ENCODE data around the gene PLA2G1B. TPM values are rescaled to one million over a fixed set of nuclear protein-coding genes. Genes with fewer than 3 reads are reported as not detected.

PLA2G1B gene
- total and polyA plus RNA-seq, 9 of the 15 experiments (the other 6 are each of a cell fraction or from before 2014, with no cell fraction given), result 1.4 TPM; not detected in 8

DNA sequence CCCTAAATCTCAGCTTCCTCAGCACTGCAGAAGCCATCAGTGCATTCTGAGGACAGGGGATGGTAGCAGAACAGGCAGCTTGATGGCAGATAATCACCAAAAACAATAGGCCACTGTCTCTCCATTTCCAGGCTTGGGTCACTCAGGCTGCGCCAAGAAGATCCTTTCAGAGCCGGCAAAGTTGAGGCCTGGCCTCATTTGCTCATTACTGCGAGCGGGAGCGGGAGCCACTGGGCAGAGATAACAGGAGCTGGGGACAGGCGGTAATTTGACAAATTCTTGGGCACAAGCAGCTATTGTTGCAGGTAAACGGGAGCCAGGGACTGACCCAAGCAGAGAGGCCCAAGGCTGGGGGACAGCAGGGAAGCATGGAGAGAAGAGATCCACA lies 39.3 kb upstream of the PLA2G1B start:
- Histone ChIP-seq H3K79me2 (ENCODE audit: control insufficient read depth, insufficient read depth, low read length) (no peaks in the 10 kb centered on the region), H4K20me1 (replicated peaks; ENCODE audit: control insufficient read depth, insufficient read depth, low read length) (peaks cover 34% of the 10 kb centered on the region), H3K36me3 (ENCODE audit: control insufficient read depth, insufficient read depth, low read length) (no peaks in the 10 kb centered on the region), H3K27ac (ENCODE audit: extremely low read depth, low read depth, low read length) (no peak overlapping the region), H3K9ac (ENCODE audit: insufficient read depth in 1 of 2, low read depth in 2 of 2, low read length in 2 of 2) (no peak overlapping the region), H2AFZ (ENCODE audit: low read depth, low read length) (no peak overlapping the region), H3K9me3 (replicated peaks; ENCODE audit: control insufficient read depth, insufficient read depth, low read depth, low read length) (no peaks in the 10 kb centered on the region), H3K27me3 (ENCODE audit: control insufficient read depth in 2 of 2, insufficient read depth in 2 of 2, low read length in 2 of 2) (peaks cover 54 to 82% of the 10 kb centered on the region in 2 experiments), H3K4me1 (replicated peaks in 1 of 2; ENCODE audit: control insufficient read depth in 2 of 2, insufficient read depth in 2 of 2, low read length in 2 of 2) (peaks cover 0 to 21% of the 10 kb centered on the region in 2 experiments; a peak in 2 of 5 replicates), H3K4me3 (no peak overlapping the region), H3K4me2 (ENCODE audit: insufficient read depth, low read length) (no peak overlapping the region), H3K9me1 (ENCODE audit: control insufficient read depth, insufficient read depth, low read length) (peaks cover 6% of the 10 kb centered on the region)
- ChIA-PET CTCF (ENCODE audit: low intra/inter-chr PET ratio) (no interaction called here), POLR2A (interaction anchor here (0.8 to 3.0 kb wide), 6 partner anchors 8 to 166 kb away, joined by 3 to 12 read pairs (median 4); partner anchors contain the start of gene RPLP0)
- intact Hi-C loops (cut with micrococcal nuclease) (no loop called here), in situ Hi-C loops (cut with MboI) (no loop called here)
- WGBS (ENCODE audit: insufficient coverage, low coverage, missing lambda C conversion rate), result 0% methylated on average over 7 of the region's 7 CpGs
- DNase-seq (ENCODE audit: extremely low read depth in 1 of 4, low spot score in 3 of 4) (no peak), ATAC-seq (peak; percentile 23), FAIRE-seq (no peak)
- TF ChIP-seq, protein P1, sequence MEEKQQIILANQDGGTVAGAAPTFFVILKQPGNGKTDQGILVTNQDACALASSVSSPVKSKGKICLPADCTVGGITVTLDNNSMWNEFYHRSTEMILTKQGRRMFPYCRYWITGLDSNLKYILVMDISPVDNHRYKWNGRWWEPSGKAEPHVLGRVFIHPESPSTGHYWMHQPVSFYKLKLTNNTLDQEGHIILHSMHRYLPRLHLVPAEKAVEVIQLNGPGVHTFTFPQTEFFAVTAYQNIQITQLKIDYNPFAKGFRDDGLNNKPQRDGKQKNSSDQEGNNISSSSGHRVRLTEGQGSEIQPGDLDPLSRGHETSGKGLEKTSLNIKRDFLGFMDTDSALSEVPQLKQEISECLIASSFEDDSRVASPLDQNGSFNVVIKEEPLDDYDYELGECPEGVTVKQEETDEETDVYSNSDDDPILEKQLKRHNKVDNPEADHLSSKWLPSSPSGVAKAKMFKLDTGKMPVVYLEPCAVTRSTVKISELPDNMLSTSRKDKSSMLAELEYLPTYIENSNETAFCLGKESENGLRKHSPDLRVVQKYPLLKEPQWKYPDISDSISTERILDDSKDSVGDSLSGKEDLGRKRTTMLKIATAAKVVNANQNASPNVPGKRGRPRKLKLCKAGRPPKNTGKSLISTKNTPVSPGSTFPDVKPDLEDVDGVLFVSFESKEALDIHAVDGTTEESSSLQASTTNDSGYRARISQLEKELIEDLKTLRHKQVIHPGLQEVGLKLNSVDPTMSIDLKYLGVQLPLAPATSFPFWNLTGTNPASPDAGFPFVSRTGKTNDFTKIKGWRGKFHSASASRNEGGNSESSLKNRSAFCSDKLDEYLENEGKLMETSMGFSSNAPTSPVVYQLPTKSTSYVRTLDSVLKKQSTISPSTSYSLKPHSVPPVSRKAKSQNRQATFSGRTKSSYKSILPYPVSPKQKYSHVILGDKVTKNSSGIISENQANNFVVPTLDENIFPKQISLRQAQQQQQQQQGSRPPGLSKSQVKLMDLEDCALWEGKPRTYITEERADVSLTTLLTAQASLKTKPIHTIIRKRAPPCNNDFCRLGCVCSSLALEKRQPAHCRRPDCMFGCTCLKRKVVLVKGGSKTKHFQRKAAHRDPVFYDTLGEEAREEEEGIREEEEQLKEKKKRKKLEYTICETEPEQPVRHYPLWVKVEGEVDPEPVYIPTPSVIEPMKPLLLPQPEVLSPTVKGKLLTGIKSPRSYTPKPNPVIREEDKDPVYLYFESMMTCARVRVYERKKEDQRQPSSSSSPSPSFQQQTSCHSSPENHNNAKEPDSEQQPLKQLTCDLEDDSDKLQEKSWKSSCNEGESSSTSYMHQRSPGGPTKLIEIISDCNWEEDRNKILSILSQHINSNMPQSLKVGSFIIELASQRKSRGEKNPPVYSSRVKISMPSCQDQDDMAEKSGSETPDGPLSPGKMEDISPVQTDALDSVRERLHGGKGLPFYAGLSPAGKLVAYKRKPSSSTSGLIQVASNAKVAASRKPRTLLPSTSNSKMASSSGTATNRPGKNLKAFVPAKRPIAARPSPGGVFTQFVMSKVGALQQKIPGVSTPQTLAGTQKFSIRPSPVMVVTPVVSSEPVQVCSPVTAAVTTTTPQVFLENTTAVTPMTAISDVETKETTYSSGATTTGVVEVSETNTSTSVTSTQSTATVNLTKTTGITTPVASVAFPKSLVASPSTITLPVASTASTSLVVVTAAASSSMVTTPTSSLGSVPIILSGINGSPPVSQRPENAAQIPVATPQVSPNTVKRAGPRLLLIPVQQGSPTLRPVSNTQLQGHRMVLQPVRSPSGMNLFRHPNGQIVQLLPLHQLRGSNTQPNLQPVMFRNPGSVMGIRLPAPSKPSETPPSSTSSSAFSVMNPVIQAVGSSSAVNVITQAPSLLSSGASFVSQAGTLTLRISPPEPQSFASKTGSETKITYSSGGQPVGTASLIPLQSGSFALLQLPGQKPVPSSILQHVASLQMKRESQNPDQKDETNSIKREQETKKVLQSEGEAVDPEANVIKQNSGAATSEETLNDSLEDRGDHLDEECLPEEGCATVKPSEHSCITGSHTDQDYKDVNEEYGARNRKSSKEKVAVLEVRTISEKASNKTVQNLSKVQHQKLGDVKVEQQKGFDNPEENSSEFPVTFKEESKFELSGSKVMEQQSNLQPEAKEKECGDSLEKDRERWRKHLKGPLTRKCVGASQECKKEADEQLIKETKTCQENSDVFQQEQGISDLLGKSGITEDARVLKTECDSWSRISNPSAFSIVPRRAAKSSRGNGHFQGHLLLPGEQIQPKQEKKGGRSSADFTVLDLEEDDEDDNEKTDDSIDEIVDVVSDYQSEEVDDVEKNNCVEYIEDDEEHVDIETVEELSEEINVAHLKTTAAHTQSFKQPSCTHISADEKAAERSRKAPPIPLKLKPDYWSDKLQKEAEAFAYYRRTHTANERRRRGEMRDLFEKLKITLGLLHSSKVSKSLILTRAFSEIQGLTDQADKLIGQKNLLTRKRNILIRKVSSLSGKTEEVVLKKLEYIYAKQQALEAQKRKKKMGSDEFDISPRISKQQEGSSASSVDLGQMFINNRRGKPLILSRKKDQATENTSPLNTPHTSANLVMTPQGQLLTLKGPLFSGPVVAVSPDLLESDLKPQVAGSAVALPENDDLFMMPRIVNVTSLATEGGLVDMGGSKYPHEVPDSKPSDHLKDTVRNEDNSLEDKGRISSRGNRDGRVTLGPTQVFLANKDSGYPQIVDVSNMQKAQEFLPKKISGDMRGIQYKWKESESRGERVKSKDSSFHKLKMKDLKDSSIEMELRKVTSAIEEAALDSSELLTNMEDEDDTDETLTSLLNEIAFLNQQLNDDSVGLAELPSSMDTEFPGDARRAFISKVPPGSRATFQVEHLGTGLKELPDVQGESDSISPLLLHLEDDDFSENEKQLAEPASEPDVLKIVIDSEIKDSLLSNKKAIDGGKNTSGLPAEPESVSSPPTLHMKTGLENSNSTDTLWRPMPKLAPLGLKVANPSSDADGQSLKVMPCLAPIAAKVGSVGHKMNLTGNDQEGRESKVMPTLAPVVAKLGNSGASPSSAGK (IDR thresholded peaks at IDR 0.05), result 0 out of 2 replicates have a peak, but pooled peaks have one; percentile 47
- no peak for TF ChIP-seq HNRNPL (IDR thresholded peaks at IDR 0.05; ENCODE audit: low read depth, low read length)
- TF ChIP-seq, protein P2, sequence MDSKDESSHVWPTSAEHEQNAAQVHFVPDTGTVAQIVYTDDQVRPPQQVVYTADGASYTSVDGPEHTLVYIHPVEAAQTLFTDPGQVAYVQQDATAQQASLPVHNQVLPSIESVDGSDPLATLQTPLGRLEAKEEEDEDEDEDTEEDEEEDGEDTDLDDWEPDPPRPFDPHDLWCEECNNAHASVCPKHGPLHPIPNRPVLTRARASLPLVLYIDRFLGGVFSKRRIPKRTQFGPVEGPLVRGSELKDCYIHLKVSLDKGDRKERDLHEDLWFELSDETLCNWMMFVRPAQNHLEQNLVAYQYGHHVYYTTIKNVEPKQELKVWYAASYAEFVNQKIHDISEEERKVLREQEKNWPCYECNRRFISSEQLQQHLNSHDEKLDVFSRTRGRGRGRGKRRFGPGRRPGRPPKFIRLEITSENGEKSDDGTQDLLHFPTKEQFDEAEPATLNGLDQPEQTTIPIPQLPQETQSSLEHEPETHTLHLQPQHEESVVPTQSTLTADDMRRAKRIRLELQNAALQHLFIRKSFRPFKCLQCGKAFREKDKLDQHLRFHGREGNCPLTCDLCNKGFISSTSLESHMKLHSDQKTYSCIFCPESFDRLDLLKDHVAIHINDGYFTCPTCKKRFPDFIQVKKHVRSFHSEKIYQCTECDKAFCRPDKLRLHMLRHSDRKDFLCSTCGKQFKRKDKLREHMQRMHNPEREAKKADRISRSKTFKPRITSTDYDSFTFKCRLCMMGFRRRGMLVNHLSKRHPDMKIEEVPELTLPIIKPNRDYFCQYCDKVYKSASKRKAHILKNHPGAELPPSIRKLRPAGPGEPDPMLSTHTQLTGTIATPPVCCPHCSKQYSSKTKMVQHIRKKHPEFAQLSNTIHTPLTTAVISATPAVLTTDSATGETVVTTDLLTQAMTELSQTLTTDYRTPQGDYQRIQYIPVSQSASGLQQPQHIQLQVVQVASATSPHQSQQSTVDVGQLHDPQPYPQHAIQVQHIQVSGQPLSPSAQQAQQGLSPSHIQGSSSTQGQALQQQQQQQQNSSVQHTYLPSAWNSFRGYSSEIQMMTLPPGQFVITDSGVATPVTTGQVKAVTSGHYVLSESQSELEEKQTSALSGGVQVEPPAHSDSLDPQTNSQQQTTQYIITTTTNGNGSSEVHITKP (IDR thresholded peaks at IDR 0.05; ENCODE audit: partially characterized antibody), result peak; percentile 56
- TF ChIP-seq, protein P3, sequence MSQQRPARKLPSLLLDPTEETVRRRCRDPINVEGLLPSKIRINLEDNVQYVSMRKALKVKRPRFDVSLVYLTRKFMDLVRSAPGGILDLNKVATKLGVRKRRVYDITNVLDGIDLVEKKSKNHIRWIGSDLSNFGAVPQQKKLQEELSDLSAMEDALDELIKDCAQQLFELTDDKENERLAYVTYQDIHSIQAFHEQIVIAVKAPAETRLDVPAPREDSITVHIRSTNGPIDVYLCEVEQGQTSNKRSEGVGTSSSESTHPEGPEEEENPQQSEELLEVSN (IDR thresholded peaks at IDR 0.05; ENCODE audit: borderline replicate concordance in 1 of 2, extremely low read depth in 1 of 2, insufficient read depth in 1 of 2, insufficient read length in 1 of 2, low read depth in 1 of 2, low read length in 1 of 2, poor library complexity in 1 of 2, severe bottlenecking in 1 of 2), result peak in 1 of 2 experiments; percentile 86
- TF ChIP-seq L3MBTL2 (IDR thresholded peaks at IDR 0.05), result peak; percentile 74
- no TSS peak for BruUV-seq (replicated peaks)

Data from K562 (cell line).